IMR-90 (cell line): ENCODE measurements around the gene ELL3. TPM values are rescaled to one million over a fixed set of nuclear protein-coding genes. Genes with fewer than 3 reads are reported as not detected.

Experiments
- ATAC-seq: fragments of 200-7000 bp; cut with Tn5 transposase; 2 replicates; pipeline ENCODE4 v1.9.1; 2020; ENCODE audit warnings: low read depth, mild to moderate bottlenecking, moderate library complexity
- BruUV-seq: library from RNA; stranded (reverse); fragments of 400-500 nt; replicated peaks from 2 replicates; lab custom pipeline; 2021; lab: Mats Ljungman, UMichigan
- CTCF ChIA-PET: fragments of 300-600 bp; formaldehyde crosslinking; extraction: SDS; loops from one replicate; lab custom pipeline; 2021; ENCODE audit warnings: antibody characterized with exemption; lab: Yijun Ruan, JAX
- POLR2A ChIA-PET: fragments of 300-600 bp; sonication (Branson Sonifier 250); formaldehyde crosslinking; loops from one replicate; lab custom pipeline; 2022; ENCODE audit warnings: antibody characterized with exemption; ENCODE audit not compliant: unreplicated experiment; lab: Charles Lee
- DNase-seq: peaks from one replicate; pipeline ENCODE4 v3.0.0; 2013
- H2AFZ ChIP-seq: replicated peaks from 2 replicates; pipeline ENCODE3; 2013; ENCODE audit warnings: low read length, mild to moderate bottlenecking; ENCODE audit not compliant: poor library complexity
- H2AK5ac ChIP-seq: 2 replicates; pipeline ENCODE4 v1.6.1; 2013; ENCODE audit warnings: low read depth, low read length, inconsistent platforms
- H2AK9ac ChIP-seq: replicated peaks from 2 replicates; pipeline ENCODE3; 2013; ENCODE audit warnings: mild to moderate bottlenecking, low read depth, low read length, moderate library complexity; ENCODE audit not compliant: poor library complexity
- H2BK120ac ChIP-seq: 2 replicates; pipeline ENCODE4 v1.6.1; 2013; ENCODE audit warnings: low read depth, low read length, inconsistent platforms
- H2BK15ac ChIP-seq: 3 replicates; pipeline ENCODE4 v1.6.1; 2013; ENCODE audit warnings: low read depth, low read length, inconsistent platforms
- H2BK20ac ChIP-seq: 2 replicates; pipeline ENCODE4 v1.6.1; 2013; ENCODE audit warnings: low read depth, mild to moderate bottlenecking, inconsistent platforms, low read length, moderate library complexity
- H2BK5ac ChIP-seq: 2 replicates; pipeline ENCODE4 v1.6.1; 2013; ENCODE audit warnings: mild to moderate bottlenecking, low read depth, low read length, inconsistent platforms; ENCODE audit not compliant: poor library complexity, severe bottlenecking
- H3K14ac ChIP-seq: replicated peaks from 2 replicates; pipeline ENCODE4 v1.6.1; 2013; ENCODE audit warnings: low read depth, low read length, inconsistent platforms
- H3K18ac ChIP-seq: 2 replicates; pipeline ENCODE4 v1.6.1; 2013; ENCODE audit warnings: low read depth, low read length, control low read depth
- H3K23ac ChIP-seq: 2 replicates; pipeline ENCODE4 v1.6.1; 2013; ENCODE audit warnings: low read depth, low read length, inconsistent platforms
- H3K27ac ChIP-seq: 2 replicates; pipeline ENCODE4 v1.5.1; 2013; ENCODE audit warnings: mild to moderate bottlenecking, control low read depth, low read length; ENCODE audit not compliant: insufficient read depth
- H3K27me3 ChIP-seq: 2 replicates; pipeline ENCODE4 v1.6.1; 2013; ENCODE audit warnings: low read length; ENCODE audit not compliant: control insufficient read depth, insufficient read depth
- H3K36me3 ChIP-seq: 2 replicates; pipeline ENCODE4 v1.6.1; 2013; ENCODE audit warnings: low read length, mixed read lengths; ENCODE audit not compliant: control insufficient read depth, insufficient read depth
- H3K4ac ChIP-seq: 2 replicates; pipeline ENCODE4 v1.6.1; 2013; ENCODE audit warnings: low read depth, low read length, inconsistent platforms
- H3K4me1 ChIP-seq: 2 replicates; pipeline ENCODE4 v1.6.1; 2013; ENCODE audit warnings: low read length, mixed read lengths; ENCODE audit not compliant: control insufficient read depth, insufficient read depth
- H3K4me2 ChIP-seq: 2 replicates; pipeline ENCODE4 v1.6.1; 2013; ENCODE audit warnings: low read depth, mild to moderate bottlenecking, control low read depth, low read length, moderate library complexity
- H3K4me3 ChIP-seq: 2 replicates; pipeline ENCODE4 v1.5.1; 2013; ENCODE audit warnings: low read depth, mild to moderate bottlenecking, control low read depth, low read length, moderate library complexity; ENCODE audit not compliant: insufficient read depth
- H3K56ac ChIP-seq: 2 replicates; pipeline ENCODE4 v1.6.1; 2013; ENCODE audit warnings: low read length, inconsistent platforms; ENCODE audit not compliant: insufficient read depth; ENCODE audit errors: extremely low read depth
- H3K79me1 ChIP-seq, 2 experiments: 2 replicates each; pipeline ENCODE4 v1.6.1; 2013; ENCODE audit warnings: low read length in 2 of 2, inconsistent platforms in 1 of 2, low read depth in 1 of 2
- H3K9ac ChIP-seq: 2 replicates; pipeline ENCODE4 v1.6.1; 2013; ENCODE audit warnings: low read depth, low read length, control low read depth
- H3K9me1 ChIP-seq: 2 replicates; pipeline ENCODE4 v1.6.1; 2013; ENCODE audit warnings: low read length, inconsistent platforms; ENCODE audit not compliant: insufficient read depth
- H3K9me3 ChIP-seq: 2 replicates; pipeline ENCODE4 v1.6.1; 2013; ENCODE audit warnings: low read length; ENCODE audit not compliant: control insufficient read depth, insufficient read depth
- H4K20me1 ChIP-seq: 2 replicates; pipeline ENCODE4 v1.6.1; 2013; ENCODE audit warnings: low read length, inconsistent platforms; ENCODE audit not compliant: insufficient read depth
- H4K5ac ChIP-seq: 2 replicates; pipeline ENCODE4 v1.6.1; 2013; ENCODE audit warnings: mild to moderate bottlenecking, low read depth, low read length, control low read depth
- H4K8ac ChIP-seq, 2 experiments: 2 replicates each; pipeline ENCODE4 v1.6.1; 2013; ENCODE audit warnings: low read depth in 2 of 2, low read length in 2 of 2, control low read depth in 1 of 2, inconsistent platforms in 1 of 2
- H4K91ac ChIP-seq: 2 replicates; pipeline ENCODE4 v1.6.1; 2013; ENCODE audit warnings: low read depth, low read length, inconsistent platforms; ENCODE audit not compliant: insufficient read depth
- CEBPB ChIP-seq: IDR thresholded peaks from 2 replicates; pipeline ENCODE4 v1.6.1; 2012; ENCODE audit warnings: low read depth, low read length, improper control_type of control experiment
- MAFK ChIP-seq: IDR thresholded peaks from 2 replicates; pipeline ENCODE4 v1.6.1; 2012; ENCODE audit warnings: low read depth, low read length, improper control_type of control experiment
- RCOR1 ChIP-seq: IDR thresholded peaks from 2 replicates; pipeline ENCODE4 v1.6.1; 2012; ENCODE audit warnings: mild to moderate bottlenecking, low read length, improper control_type of control experiment; ENCODE audit not compliant: insufficient replicate concordance
- WGBS, 2 experiments: methylation state at CpG; one replicate each; pipeline versions ENCODE4 v1.1.5 to v1.1.7; 2013; ENCODE audit warnings: missing lambda C conversion rate in 2 of 2; ENCODE audit not compliant: insufficient read length in 1 of 2; ENCODE audit errors: extremely low coverage in 2 of 2; 5-methylcytosine and 5-hydroxymethylcytosine counted together
- dilution Hi-C: fragments of 300-500 bp; cut with HindIII; formaldehyde crosslinking; loops from one replicate; pipeline ENCODE4 v1.14.3; 2018; ENCODE audit warnings: low sequenced_read_pairs; ENCODE audit not compliant: unreplicated experiment
- in situ Hi-C: fragments of 300-500 bp; cut with MboI; formaldehyde crosslinking; loops from 3 replicates; pipeline ENCODE4 v1.14.3; 2019; ENCODE audit warnings: low sequenced_read_pairs, inconsistent platforms, mixed read lengths
- intact Hi-C: fragments of 100-400 bp; cut with micrococcal nuclease; formaldehyde crosslinking; loops from 2 replicates; pipeline ENCODE4 v1.10.0; 2022
- microRNA-seq, 2 experiments: library from miRNA; stranded (forward) in 1 of 2; unstranded in 1 of 2; fragments of 10-50 nt in 1 of 2; fragments of <30 nt in 1 of 2; gene quantifications in 1 of 2; microRNA quantifications in 1 of 2; one replicate each; pipeline versions ENCODE3 to v1.1.0; 2013 to 2020; ENCODE audit not compliant: insufficient read depth in 1 of 2, insufficient read length in 1 of 2, unreplicated experiment in 1 of 2
- polyA plus RNA-seq, 3 experiments: library from polyadenylated mRNA; depleted of rRNA; stranded (reverse); fragments of >200 nt; gene quantifications; 2 replicates each; pipeline ENCODE4 v1.2.3, GENCODE V29; 2012; ENCODE audit warnings: low replicate concordance in 1 of 3
- small RNA-seq, 5 experiments: library from RNA; depleted of rRNA; stranded (forward); fragments of <200 nt; gene quantifications; one replicate each; pipeline ENCODE3, GENCODE V24; 2012
- total RNA-seq: library from RNA; depleted of rRNA; stranded (reverse); fragments of >200 nt; gene quantifications from 2 replicates; pipeline ENCODE4 v1.2.3, GENCODE V29; 2012; rRNA removed

ELL3 gene
- total and polyA plus RNA-seq, 2 of the 4 experiments (the other 2 are of a cell fraction): 1.2 to 1.6 TPM

DNA sequence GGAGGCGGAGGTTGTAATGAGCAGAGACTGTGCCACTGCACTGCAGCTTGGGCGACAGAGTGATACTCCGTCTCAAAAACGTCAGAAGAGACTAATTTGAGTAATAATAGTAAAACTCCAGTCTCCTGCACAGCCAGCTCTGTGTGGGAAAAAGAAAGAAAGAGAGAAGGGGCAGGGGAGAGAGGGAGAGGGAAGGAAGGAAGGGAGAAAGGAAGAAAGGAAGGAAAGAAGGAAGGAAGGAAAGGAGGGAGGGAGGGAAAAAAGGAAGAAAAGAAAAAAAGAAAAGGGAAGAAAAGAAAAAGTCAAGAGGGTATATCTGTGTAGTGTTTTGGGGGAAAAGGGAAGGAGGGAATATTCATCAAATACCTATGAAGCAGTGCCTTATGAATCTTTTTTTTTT is 53.6 kb downstream of the ELL3 start:
- TF ChIP-seq CEBPB (no peak), MAFK (no peak), RCOR1 (no peak)
- H4K91ac ChIP-seq: no peak overlapping the region
- no peak overlapping the region for H3K4me3 ChIP-seq
- H2BK20ac ChIP-seq: no peak overlapping the region
- POLR2A ChIA-PET: no interaction called here
- ATAC-seq (no peak), DNase-seq (no peak)
- H3K27me3 ChIP-seq: peaks cover 14% of the 10 kb centered on the region
- H2BK15ac ChIP-seq: no peak overlapping the region
- H3K4me2 ChIP-seq: no peak overlapping the region
- CTCF ChIA-PET: no interaction called here
- no peak overlapping the region for H3K14ac ChIP-seq
- H3K4ac ChIP-seq: no peak overlapping the region
- no peak overlapping the region for H4K5ac ChIP-seq
- H2AK5ac ChIP-seq: no peak overlapping the region
- no TSS peak for BruUV-seq
- no peaks in the 10 kb centered on the region for H4K20me1 ChIP-seq
- intact Hi-C loops (no loop called here), in situ Hi-C loops (no loop called here), dilution Hi-C loops (no loop called here)
- H2BK5ac ChIP-seq: no peak overlapping the region
- H3K9me1 ChIP-seq: no peaks in the 10 kb centered on the region
- H2AFZ ChIP-seq: no peak overlapping the region
- no peak overlapping the region for H3K18ac ChIP-seq
- H2AK9ac ChIP-seq: no peak overlapping the region
- no peaks in the 10 kb centered on the region for H3K4me1 ChIP-seq
- no peaks in the 10 kb centered on the region for H3K9me3 ChIP-seq
- no peak overlapping the region for H4K8ac ChIP-seq
- H2BK120ac ChIP-seq: no peak overlapping the region
- WGBS, 2 experiments: no CpG with 5 or more reads among the region's 4 CpGs
- H3K9ac ChIP-seq: no peak overlapping the region
- H3K56ac ChIP-seq: no peak overlapping the region
- H3K23ac ChIP-seq: no peak overlapping the region
- H3K27ac ChIP-seq: no peak overlapping the region
- no peaks in the 10 kb centered on the region for H3K36me3 ChIP-seq
- H3K79me1 ChIP-seq: no peaks in the 10 kb centered on the region

Small RNAs within 50 kb of the gene (microRNA-seq; reads per million reads assigned to microRNA genes)
- gene MIR1282 (ENCODE audit: insufficient read depth in 1 of 2, insufficient read length in 1 of 2, unreplicated experiment in 1 of 2): 0 reads per million in 2 experiments
- gene RNU6-354P (ENCODE audit: insufficient read depth, insufficient read length): not detected

Small RNAs within 50 kb of the gene (small RNA-seq; reads per million reads assigned to genes)
- gene MIR1282 (0 reads per million in 5 experiments), gene RNU6-354P (0 reads per million in 5 experiments)

Other genes starting within 250 kb of the ELL3 start
- gene PPIP5K1, start 186.8 kb downstream of the ELL3 start, total RNA-seq: 10.0 and 12.7 TPM in 2 replicates
- 14.2 and 15.2 TPM in 2 replicates for gene PPIP5K1, start 186.8 kb downstream of the ELL3 start, polyA plus RNA-seq (2012; rRNA removed)
- not detected in 2 replicates for gene CKMT1B, start 182.9 kb downstream of the ELL3 start, total RNA-seq
- gene CKMT1B, start 182.9 kb downstream of the ELL3 start, polyA plus RNA-seq (2012; rRNA removed): 0.07 TPM in 1 of 2 replicates, not detected in the other
- gene STRC, start 158.2 kb downstream of the ELL3 start, total RNA-seq: not detected in 2 replicates
- 0.20 TPM in 1 of 2 replicates, not detected in the other for gene STRC, start 158.2 kb downstream of the ELL3 start, polyA plus RNA-seq (2012; rRNA removed)
- gene CATSPER2, start 128.1 kb downstream of the ELL3 start, total RNA-seq: 0.28 and 11.3 TPM in 2 replicates
- 0.41 and 0.85 TPM in 2 replicates for gene CATSPER2, start 128.1 kb downstream of the ELL3 start, polyA plus RNA-seq (2012; rRNA removed)
- not detected in 2 replicates for gene CKMT1A, start 83.1 kb downstream of the ELL3 start, total RNA-seq
- not detected in 2 replicates for gene CKMT1A, start 83.1 kb downstream of the ELL3 start, polyA plus RNA-seq (2012; rRNA removed)
- 103 and 155 TPM in 2 replicates for gene PDIA3, start 30.5 kb downstream of the ELL3 start, total RNA-seq
- gene PDIA3, start 30.5 kb downstream of the ELL3 start, polyA plus RNA-seq (2012; rRNA removed): 396 and 980 TPM in 2 replicates
- 157 and 526 TPM in 2 replicates for gene SERF2, start 15.4 kb upstream of the ELL3 start, total RNA-seq
- 2,187 and 2,655 TPM in 2 replicates for gene SERF2, start 15.4 kb upstream of the ELL3 start, polyA plus RNA-seq (2012; rRNA removed)
- gene SERINC4, start 23.3 kb upstream of the ELL3 start, total RNA-seq: under 0.01 TPM in 1 of 2 replicates, not detected in the other
- gene SERINC4, start 23.3 kb upstream of the ELL3 start, polyA plus RNA-seq (2012; rRNA removed): 0.09 TPM in 1 of 2 replicates, not detected in the other
- gene HYPK, start 23.6 kb upstream of the ELL3 start, total RNA-seq: 1.4 and 5.3 TPM in 2 replicates
- 7.2 and 9.1 TPM in 2 replicates for gene HYPK, start 23.6 kb upstream of the ELL3 start, polyA plus RNA-seq (2012; rRNA removed)
- 28.5 and 32.2 TPM in 2 replicates for gene MFAP1, start 47.7 kb upstream of the ELL3 start, total RNA-seq
- 20.8 and 21.6 TPM in 2 replicates for gene MFAP1, start 47.7 kb upstream of the ELL3 start, polyA plus RNA-seq (2012; rRNA removed)
- 25.8 and 28.9 TPM in 2 replicates for gene WDR76, start 50.0 kb upstream of the ELL3 start, total RNA-seq
- 4.7 and 4.8 TPM in 2 replicates for gene WDR76, start 50.0 kb upstream of the ELL3 start, polyA plus RNA-seq (2012; rRNA removed)